ENCODE measurements around the gene SPRY2.
"Not testable (repeated sequence)": the region's sequence is repeated elsewhere in the genome, so short reads cannot be mapped to it uniquely, and the experiment has no call there.

The SPRY2 gene, protein sequence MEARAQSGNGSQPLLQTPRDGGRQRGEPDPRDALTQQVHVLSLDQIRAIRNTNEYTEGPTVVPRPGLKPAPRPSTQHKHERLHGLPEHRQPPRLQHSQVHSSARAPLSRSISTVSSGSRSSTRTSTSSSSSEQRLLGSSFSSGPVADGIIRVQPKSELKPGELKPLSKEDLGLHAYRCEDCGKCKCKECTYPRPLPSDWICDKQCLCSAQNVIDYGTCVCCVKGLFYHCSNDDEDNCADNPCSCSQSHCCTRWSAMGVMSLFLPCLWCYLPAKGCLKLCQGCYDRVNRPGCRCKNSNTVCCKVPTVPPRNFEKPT

DNA sequence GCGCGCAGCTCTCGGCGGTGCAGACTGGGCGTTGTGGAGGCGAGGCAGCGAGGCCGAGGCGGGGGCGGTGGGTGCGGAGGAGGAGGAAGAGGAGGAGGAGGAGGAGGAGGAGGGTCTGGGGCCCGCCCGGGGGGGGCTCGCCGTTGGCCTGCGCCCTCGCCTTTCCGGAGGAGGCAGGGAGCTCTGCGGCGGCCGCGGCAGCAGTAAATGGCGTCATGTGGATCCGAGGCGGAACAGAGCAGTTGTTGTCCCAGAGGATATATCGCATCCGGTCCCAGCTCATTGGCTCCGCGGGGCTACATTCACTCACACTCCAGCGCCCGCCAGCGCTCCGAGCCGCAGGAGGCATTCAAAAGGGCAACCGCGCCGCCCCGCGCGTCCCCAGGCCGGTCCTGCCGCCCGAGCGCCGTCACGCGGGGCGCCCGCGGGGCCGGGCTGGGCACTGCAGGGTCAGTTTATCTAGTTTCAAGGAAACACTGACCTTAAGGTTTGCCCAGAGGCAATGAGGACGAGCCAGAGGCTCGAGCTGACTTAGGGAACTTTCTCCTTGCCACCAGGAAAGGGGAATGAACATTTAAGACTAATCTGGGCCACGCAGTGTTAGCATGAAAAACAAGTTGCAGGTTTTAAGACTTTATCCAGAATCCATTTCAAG is at the start of gene SPRY2:
Gene SPRY2 (minus strand): TSS at position 26 of the 655 bp plus-strand sequence. CDS start 3,421 bp downstream, outside the sequence.
- no peak for DNase-seq

DNA sequence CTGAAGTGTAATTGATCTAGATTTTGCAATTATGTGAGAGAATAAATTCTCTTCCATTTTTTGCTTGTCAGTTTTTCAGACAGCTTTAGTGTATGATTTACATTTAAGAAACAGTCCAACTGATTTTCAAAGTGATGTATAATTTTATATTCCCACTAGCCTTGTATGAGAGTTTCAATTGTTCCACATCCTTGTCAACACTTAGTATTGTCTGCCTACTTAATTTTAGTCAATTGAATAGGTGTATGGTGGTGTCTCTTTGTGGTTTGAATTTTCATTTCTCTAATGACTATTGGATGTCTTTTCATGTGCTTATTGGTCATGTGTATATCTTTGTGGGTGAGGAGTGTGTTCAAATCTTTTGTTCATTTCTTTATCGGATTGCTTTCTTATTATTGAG is 49.4 kb upstream of the SPRY2 start:
- DNase-seq, result no peak

DNA sequence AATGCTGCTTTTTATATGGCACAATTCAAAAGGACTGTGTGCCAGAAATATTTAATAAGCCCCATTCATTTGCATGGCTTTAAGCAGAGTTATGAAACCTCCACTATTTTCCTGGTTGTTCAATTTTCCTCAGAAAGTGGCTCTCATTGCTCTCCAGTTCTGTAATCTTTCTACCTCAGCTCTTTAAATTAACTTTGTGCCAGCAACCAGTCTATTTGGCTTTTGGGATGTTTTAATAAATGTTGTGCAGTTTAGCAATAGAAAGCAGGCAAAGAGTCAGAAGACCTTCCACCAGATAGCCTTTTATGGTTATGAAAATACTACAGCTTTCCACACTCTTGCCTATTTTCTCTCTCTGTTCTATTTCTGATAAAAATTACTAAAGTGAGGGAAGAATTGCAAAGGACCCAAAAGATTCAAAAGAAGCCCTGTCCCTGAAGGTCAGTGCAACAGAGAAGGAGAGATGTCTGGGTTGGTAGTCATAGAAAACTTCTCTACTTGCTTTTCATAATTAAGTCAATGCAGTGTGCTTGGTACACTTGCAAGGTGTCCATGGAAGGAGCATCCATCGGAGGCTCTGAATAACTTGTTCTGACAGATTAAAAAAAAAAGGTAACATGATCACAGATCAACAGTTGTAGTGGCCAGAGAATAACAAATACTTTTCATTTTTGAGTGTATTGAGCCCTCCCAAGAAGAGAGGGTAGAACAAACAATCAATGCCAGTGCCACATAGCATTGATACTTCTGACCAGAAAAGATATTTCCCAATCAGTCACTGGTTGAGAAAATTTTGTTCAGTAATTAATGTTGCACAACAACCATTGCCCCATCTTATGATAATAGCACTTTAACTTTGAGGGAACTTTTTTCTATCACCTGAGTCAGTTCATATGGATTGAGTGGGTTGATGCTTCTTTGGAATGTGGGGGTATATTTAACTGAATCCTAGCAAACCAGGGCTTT is 48.4 kb upstream of the SPRY2 start:
- DNase-seq, result no peak

DNA sequence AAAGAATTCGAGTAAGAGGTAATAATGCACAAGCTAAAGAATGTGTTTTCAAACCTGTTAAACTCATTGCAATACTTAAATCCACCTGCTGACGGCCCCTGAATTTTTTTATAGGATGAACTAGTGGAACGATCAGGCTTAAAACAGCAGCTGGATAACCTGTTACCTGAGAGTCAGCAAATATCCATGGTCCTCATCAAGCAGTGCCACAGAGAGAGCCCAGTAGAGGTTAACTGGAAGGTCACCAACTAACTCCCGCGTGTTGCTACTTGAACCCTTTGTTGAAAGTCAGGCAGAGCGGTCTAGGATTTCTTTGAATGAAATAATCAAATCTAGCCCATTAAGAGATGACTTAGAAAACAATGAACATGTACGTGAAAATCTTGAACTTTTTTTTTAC is 47.6 kb upstream of the SPRY2 start:
- DNase-seq, result no peak

DNA sequence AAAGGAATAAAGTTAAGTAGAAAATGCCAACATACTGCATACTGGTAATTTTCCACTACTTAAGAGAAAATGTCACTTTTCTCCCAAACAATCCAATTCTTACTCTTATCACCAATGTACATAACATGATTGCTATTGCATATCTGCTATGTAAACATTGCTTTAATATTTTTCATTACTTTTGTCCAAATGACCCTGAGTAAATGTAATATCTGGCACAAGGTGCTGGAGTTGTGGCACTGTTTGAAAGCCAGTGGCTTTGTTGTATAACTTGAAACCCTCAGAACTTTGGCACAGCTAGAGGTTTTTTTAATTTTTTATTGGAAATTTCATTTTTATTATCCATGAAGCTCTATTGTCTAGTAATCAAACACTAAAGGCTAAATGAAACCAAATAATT is 45.7 kb upstream of the SPRY2 start:
- no peak for DNase-seq

DNA sequence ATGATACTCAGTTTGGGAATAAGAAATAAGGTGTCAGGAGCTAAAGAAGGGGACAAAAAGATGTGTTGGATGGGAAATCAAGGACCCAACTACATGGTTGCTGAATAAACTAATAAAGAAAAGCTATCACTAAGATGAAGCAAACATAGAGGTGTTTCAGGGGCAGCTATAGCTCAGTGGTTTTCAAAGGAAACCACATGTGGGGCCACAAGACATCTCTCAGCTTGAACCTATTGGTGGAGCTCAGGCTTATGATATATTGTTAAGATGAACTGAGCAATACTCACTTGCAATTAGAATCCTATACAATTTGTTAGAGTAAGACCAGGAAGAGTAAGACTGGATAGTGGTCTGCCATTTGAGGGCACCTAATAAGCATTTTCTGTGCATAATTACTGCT is 45.1 kb upstream of the SPRY2 start:
- DNase-seq, result no peak

DNA sequence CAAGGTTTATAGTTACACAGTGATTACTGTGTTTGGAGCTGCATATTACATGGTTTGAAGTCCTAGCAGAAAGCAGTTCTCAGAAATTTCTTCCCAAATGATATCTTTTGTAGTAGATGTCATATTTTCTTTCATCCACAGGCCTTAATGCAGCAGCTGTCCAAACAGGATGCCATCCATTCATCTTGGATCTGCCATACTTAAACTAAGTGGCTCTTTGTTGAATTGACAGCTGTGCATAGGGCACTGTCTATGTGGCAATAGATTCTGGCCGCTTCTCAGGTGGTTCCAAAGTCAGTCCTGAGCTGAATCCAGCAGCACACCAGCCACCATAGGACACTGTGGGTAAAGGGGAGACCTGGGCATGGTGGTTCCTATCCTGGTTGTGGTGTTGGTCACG is 41.6 kb upstream of the SPRY2 start:
- no peak for DNase-seq

DNA sequence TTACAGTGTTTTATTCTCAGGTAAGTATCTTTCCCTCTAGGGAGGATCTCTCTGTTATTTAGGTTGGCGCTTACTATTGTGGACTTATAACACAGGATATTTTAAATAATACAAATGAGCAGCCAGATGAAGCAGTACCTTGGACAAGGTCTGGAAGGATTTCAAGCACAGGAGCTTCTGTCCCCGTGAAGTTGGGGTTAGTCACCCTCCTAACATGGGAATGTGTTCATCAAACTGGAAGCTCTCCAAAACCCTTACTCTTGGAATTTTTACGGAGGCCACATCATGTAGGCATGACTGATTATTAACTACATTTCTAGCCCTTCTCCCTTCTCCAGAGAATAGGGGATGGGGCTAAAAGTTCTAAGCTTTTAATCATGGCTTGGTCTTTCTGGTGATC is 38.3 kb upstream of the SPRY2 start:
- no peak for DNase-seq

DNA sequence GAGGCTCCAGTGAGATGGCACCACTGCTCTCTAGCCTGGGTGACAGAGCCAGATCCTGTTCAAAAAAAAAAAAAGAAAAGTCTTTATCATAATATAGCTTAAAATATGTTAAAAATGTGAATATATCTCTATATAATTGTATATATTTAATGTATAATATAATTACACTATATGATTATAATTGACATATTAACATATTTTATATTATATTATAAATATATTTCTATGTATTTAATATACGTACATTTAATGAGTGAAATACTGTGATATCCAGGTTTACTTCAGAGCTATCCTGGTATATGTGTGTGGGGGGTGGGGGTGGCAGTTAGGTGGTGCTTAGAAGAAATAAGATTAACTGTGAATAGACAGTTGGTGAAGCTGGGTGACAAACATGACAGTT is 35.6 kb upstream of the SPRY2 start:
- no peak for DNase-seq

DNA sequence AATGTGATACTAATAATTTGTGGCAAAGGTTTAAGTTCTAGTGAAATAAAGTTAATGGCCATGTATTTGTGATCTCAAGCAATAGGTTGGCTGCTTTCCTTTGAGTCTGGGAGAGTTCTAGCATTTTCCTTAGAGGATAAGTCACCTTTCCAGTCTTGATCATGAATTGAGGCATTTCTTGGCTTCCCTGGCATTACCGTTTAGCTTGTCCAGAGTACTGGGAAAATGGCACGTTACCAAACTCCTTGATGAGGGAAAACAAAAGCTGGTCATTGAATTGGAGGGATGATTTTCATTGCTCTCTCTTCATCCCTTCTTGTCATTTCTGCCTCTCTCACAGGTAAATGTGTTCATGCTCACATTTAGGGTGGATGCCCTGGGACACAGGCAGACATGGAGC is 34.0 kb upstream of the SPRY2 start:
- no peak for DNase-seq

DNA sequence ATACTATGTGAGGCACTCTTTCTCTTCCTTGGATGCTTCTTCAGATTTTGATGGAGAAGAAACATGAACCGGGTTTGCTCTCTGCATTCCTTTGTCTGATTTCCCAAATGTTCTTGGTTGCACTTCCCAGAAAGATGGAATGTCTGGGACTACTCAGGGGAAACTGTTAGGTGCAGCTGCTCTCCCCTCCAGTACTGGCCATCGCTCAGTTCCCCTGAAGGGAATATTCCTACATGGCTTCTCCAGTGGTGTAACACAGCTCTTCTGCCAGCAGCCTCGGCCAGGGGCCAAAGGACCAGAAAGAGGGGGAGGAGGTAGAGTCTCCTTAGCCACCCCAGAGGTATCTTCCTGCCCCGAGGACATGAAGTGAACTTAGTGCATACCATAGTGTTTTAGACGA is 33.5 kb upstream of the SPRY2 start:
- no peak for DNase-seq

DNA sequence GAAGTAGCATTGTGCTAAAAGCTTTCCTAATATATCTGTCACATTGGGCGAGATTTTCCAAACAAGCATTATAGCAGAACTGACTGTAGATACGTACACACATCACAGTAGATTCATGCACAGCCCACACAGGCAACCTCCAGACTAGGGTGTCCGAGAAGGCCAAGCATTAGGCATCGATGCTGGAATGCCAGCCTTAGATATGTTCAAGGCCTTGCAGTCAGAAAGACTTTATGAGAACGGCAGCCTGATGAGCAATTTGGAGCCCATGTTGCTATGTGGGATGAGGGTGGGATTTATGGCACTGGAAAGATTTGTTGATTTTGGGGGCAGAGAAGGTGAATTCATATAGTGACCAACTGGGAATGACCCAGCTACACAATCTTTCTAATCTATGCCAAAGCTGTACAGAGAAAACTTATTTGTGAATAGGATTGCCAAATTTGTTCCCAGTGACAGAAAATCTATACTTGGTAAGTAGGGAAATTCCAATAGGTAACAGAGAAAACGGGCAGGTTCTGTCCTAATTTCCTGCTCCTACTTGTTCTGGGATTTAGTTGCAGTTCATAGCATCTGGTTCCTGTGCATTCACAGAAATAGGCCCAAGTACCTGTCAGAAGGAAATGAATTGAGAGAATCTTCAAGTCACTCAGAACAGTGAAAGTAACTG is 31.0 kb upstream of the SPRY2 start:
- DNase-seq, result no peak

DNA sequence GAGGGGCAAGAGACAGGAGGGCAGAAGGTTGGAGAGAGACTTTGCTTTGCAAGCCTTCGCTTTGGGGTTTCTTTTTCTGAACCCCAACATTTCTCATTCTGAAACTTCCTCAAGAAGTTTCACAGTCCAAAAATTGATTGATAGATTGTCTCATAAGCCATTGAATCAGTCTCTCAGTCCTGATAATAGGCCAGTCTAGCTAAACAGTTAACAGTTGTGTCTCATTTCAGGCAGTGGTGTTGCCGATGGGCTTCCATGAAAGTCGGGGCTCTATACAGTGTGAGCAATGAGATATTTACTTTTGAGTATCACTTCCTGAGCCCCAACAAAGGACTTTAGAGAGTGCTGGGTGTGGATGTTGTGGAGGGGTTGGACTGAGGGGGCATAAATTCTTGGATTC is 26.5 kb upstream of the SPRY2 start:
- no peak for DNase-seq

DNA sequence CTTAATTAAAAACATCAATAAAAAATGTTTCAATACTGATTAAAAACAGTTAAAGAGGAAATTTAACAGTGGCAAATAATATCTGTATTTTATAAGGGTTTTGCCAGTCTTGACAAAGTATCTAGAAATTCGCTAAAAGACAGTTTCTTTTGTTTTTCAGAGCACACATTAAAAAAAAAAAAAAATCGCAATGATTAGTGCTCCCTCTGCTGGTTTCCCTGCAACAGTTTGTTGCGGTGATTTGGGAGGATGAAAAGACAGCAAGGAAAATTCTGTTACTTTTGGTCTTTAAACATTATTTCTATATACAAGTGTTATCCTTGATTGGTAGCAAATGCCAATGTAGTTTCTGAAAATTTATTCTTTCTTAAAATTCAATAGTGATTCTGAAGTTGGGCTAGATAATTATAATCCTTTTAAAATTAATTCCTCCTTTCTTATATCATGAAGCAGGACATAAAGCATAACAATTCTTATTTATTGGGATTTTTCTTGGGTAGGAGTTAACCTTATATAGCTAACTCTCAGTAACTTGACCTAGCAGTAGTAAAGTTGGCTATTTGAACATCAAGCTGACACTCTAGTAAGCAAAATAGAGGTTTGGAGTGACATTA is 23.1 kb upstream of the SPRY2 start:
- no peak for DNase-seq

DNA sequence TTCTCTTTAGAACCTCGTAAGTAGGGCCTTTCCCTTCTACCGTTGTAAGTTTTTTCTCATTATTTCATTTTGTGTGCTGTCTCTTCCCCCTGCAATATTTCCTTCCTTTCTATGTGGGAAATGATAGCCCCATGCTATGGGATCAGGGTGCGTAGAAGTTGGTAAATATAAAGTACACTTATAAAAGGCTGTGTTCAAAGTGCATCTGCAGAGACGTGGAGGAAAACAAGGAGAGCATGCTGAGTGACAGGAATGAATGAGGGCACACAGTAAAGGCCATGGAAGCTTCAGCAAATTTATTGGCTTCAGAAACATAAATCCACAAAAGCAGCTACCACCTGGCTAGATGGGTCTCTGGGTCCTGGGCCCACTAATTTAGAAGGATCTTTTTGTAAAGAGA is 21.6 kb upstream of the SPRY2 start:
- no peak for DNase-seq

DNA sequence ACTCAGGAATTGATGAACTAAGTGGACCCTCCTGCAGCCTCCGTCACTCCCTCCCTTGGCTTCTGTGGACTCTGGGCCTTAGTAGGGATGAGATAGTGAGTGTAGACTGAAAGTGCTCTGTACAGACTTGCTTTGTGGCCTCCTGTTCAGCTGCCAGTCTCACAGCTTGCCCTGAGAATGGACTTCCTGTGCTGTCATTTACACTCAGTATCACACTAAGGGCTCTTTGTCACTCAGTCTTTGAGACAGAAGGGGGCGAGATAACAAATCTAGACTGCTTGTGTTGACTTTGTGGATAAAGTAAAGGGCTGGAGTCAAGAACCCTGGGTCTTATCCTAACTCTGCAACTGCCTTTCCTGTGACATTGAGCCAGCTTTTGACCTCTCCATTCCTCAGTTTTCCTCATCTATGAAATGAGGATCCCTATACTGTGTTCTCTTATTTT is 21.0 kb upstream of the SPRY2 start:
- no peak for DNase-seq

DNA sequence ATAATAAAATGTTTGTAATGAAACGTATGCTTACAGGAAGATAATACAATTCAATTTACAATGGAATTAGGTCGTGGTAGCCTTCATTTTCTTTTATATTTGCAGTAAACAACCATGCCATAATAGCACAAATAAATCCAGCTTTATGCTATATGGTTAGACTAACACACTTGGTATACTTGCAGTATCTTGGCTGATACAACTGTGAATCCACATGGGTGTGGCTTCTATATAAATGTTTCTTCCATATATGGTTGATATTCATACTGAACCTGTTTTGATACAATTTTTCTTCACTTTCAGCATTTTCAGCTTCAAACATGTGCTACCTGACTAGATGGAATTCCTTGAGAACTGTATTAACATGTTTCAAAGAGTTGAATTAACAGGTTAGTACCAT is 20.4 kb upstream of the SPRY2 start:
- no peak for DNase-seq

DNA sequence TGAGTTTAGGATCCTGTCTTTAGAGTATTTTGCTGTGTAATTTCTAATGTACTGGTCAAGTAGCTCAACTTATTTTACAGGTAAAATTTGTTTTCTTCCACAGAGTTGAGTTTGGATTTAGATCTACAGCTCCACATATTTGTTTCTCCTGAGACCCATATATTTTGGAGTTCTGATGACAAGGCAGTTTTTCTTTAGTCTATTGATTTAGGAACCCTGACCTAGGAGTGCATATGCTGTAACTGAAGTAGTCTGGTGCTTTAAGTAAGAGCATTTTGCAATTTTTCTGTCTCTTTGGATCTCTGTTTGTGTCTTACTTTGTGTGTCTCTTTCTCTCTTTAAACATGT is 19.5 kb upstream of the SPRY2 start:
- DNase-seq, result no peak

DNA sequence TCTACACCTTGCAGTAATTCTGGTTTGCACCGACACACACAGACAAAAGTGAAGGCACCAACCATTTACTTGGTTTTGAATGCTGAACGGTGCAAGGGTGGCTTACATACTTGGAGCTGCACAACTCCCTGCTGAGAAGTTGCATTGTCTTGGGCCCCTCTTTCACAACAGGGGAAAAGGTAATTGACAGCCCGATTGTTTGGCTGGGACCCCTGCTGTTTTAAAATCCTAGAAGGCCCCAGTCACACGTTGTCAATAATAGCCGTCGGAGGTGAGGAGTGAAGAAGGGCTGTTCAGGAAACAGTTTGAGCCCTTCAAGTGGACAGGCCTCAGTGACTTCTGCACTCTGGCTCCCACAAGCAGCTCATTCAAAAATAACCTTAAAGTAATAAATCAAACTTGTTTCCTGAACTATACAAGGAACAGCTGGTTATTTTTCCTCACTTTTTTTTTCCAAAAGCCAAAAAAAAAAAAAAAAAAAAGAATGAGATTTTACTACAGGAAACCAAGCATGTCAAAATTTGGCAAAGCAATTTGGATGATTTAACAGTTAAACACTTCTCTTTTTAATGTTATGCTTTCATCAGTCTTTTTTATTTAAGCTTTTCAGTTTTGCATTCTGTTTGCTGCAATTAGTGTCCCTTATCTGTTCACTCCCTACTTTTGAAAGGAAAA is 19.0 kb upstream of the SPRY2 start:
- no peak for DNase-seq

DNA sequence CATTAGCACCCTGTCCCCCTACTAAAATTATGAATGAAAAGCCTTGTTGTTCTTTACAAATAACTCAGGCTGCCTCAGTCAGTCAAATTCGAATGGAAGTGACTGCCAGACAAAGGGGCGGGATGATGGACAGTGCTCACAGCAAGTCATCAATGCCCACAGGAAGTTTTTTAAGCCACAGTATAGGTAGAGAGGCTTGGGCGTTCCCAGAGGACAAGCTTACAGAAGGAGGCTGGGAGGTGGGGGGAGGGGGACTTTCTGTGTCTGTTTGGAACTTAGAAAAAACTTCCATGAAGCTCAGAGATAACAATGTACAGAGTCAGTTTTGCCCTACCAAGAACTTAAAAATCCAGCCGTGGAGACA is 18.5 kb upstream of the SPRY2 start:
- DNase-seq, result no peak

DNA sequence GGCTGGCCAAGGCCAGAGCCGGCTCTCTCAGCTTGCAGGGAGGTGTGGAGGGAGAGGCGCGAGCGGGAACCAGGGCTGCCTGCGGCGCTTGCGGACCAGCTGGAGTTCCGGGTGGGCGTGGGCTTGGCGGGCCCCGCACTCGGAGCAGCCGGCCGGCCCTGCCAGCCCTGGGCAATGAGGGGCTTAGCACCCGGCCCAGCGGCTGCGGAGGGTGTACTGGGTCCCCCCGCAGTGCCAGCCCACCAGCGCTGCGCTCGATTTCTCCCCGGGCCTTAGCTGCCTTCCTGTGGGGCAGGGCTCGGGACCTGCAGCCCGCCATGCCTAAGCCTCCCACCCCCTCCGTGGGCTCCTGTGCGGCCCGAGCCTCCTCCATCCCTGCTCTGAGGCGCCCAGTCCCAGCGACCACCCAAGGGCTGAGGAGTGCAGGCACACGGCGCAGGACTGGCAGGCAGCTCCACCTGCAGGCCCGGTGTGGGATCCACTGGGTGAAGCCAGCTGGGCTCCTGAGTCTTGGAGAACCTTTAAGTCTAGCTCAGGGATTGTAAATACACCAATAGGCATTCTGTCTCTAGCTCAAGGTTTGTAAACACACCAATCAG is 14.7 kb upstream of the SPRY2 start:
- not testable (repeated sequence) for DNase-seq

DNA sequence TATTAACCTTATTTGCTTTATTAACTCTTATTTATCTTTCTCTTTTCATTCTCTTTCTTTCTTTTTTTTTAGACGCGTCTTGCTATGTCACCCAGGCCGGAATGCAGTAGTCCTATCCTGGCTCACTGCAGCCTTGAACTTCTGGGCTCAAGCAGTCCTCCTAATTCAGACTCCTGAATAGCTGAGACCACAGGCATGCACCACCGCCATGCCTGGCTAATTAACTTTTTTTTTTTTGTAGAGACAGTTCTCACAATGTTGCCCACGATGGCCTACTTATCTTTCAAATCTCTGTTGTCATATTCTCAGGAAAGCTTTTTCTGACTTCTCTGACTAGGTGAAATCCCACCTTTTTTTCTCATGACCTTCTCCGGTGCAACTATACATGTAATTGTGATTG is 7.8 kb upstream of the SPRY2 start:
- no peak for DNase-seq

Data from activated CD4-positive, alpha-beta T cell treated with anti-CD3 and anti-CD28 coated beads for 1 hour (primary cell).